MCF 10A (cell line): ENCODE data around the gene DNM1L. TPM values are rescaled to one million over a fixed set of nuclear protein-coding genes. Genes with fewer than 3 reads are reported as not detected.

Experiments
- BruUV-seq: library from RNA; stranded (reverse); fragments of 400-500 nt; replicated peaks from 2 replicates; lab custom pipeline; 2021; lab: Mats Ljungman, UMichigan
- CTCF ChIA-PET: fragments of 300-600 bp; sonication (Branson Sonifier 250); formaldehyde crosslinking; extraction: SDS; loops from one replicate; lab custom pipeline; 2021; ENCODE audit warnings: antibody characterized with exemption, inconsistent platforms; lab: Yijun Ruan, JAX
- POLR2A ChIA-PET: fragments of 300-600, 350-650 bp; sonication (Branson Sonifier 250); formaldehyde crosslinking; extraction: SDS; loops from one replicate; lab custom pipeline; 2020; ENCODE audit warnings: antibody characterized with exemption, inconsistent platforms; lab: Yijun Ruan, JAX
- DNase-seq: peaks from one replicate; pipeline ENCODE4 v3.0.0-alpha.2; 2018; ENCODE audit not compliant: unreplicated experiment
- H3K27ac Mint-ChIP-seq: one replicate; pipeline ENCODE4 v1.8.0; 2022; ENCODE audit warnings: mild to moderate bottlenecking, low read depth, mixed read lengths; ENCODE audit not compliant: unreplicated experiment
- H3K27me3 Mint-ChIP-seq: one replicate; pipeline ENCODE4 v1.8.0; 2022; ENCODE audit warnings: mixed read lengths; ENCODE audit not compliant: insufficient read depth, unreplicated experiment
- H3K36me3 Mint-ChIP-seq: one replicate; pipeline ENCODE4 v1.8.0; 2022; ENCODE audit warnings: mild to moderate bottlenecking, moderate library complexity, mixed read lengths; ENCODE audit not compliant: insufficient read depth, unreplicated experiment
- H3K4me1 Mint-ChIP-seq: one replicate; pipeline ENCODE4 v1.8.0; 2022; ENCODE audit warnings: mixed read lengths; ENCODE audit not compliant: insufficient read depth, unreplicated experiment
- H3K4me3 Mint-ChIP-seq: one replicate; pipeline ENCODE4 v1.8.0; 2022; ENCODE audit warnings: mild to moderate bottlenecking, moderate library complexity, mixed read lengths; ENCODE audit not compliant: unreplicated experiment
- H3K9me3 Mint-ChIP-seq: one replicate; pipeline ENCODE4 v1.8.0; 2022; ENCODE audit warnings: mixed read lengths; ENCODE audit not compliant: unreplicated experiment
- intact Hi-C: fragments of 100-400 bp; cut with micrococcal nuclease; formaldehyde crosslinking; loops from 2 replicates; pipeline ENCODE4 v1.14.1; 2022
- total RNA-seq: library from RNA; stranded (reverse); gene quantifications from 2 replicates; pipeline ENCODE4 v1.2.3, GENCODE V29; 2022
- TF ChIP-seq, protein P1 (sequence below): fragments of 200-600 bp; IDR thresholded peaks from one replicate; pipeline ENCODE4 v1.8.0; 2022; ENCODE audit warnings: antibody characterized with exemption, mild to moderate bottlenecking; ENCODE audit not compliant: unreplicated experiment

DNM1L gene
- total RNA-seq, 1 experiment from 2014 or later, result 86.9 TPM

DNA sequence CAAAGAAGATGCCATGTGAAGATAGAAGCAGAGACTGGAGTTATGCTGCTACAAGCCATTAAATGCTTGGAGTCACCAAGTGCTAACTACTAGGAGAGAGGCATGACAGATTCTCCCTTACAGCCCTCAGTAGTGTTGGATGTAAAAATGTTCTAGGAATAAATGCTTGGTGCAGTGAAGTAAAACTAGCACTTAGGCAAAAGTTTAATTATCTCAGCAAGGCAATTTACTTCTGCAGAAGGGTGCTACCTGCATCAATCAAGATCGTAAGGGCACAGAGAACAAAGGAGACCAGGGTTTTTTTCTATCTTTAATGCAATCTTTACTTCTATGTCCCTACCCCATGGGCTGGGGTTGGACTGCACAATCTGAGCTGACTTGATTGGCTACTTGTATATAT is 9.5 kb upstream of the DNM1L start:
- POLR2A ChIA-PET, result no interaction called here
- Mint-ChIP-seq H3K9me3 (no peaks in the 10 kb centered on the region), H3K27me3 (no peaks in the 10 kb centered on the region), H3K36me3 (no peaks in the 10 kb centered on the region), H3K4me3 (no peak overlapping the region), H3K4me1 (no peaks in the 10 kb centered on the region), H3K27ac (no peak overlapping the region)
- CTCF ChIA-PET, result interaction anchor here (0.6 to 5.7 kb wide), 5 partner anchors 9 to 839 kb away, joined by 3 to 97 read pairs (median 4); no protein-coding TSS in a partner anchor
- DNase-seq, result no peak
- TF ChIP-seq, protein P1, sequence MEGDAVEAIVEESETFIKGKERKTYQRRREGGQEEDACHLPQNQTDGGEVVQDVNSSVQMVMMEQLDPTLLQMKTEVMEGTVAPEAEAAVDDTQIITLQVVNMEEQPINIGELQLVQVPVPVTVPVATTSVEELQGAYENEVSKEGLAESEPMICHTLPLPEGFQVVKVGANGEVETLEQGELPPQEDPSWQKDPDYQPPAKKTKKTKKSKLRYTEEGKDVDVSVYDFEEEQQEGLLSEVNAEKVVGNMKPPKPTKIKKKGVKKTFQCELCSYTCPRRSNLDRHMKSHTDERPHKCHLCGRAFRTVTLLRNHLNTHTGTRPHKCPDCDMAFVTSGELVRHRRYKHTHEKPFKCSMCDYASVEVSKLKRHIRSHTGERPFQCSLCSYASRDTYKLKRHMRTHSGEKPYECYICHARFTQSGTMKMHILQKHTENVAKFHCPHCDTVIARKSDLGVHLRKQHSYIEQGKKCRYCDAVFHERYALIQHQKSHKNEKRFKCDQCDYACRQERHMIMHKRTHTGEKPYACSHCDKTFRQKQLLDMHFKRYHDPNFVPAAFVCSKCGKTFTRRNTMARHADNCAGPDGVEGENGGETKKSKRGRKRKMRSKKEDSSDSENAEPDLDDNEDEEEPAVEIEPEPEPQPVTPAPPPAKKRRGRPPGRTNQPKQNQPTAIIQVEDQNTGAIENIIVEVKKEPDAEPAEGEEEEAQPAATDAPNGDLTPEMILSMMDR, result no peak
- intact Hi-C loops, result no loop called here
- BruUV-seq, result no TSS peak

DNA sequence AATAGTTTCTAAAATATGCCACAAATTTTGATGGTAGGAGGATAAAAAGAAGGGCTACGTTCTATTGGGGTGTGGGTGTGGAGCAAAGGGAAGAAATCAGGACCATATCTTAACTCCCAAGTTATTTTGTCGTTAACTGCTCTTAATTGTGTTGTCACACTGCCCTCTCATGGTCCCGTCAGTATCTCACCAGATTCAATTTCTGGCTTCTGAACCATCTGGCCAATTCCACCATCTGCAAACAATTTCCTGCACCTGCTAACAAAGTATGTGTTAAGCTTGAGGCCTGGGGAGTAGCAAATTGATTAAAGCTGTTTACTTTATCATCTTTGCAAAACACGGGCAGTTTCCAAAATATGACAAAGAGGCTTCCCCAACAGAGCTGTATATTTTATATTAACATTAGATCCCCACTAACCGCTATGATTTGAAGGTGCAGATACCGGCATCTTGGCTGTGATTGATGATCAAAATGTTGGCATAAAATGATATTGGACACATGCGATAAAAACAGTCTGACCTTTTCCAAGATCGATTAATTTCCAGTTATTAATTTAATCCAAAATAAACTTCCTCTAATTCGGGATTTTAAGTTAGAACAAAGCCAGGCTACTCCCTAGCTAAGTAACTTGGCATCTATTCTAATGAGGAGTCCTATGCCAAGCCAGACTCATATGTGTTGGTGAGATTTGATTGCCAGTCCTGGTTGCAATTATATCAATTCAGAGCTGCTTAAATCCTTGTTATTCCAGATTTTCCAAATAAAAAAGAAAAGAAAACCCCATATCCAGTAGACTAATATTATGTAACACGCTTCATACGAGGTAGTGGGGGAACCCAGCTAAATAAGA is 6.9 kb upstream of the DNM1L start:
- H3K4me3 Mint-ChIP-seq, result no peak overlapping the region
- ChIA-PET CTCF (interaction anchor here (0.5 to 5.7 kb wide), 45 partner anchors 9 to 1019 kb away, joined by 3 to 97 read pairs (median 4); partner anchors contain the start of genes RESF1 and YARS2), POLR2A (interaction anchor here (1.0 to 1.2 kb wide), 2 partner anchors 73 to 272 kb away, joined by 3 to 4 read pairs; no protein-coding TSS in a partner anchor)
- DNase-seq, result peak; percentile 70
- no peak overlapping the region for H3K27ac Mint-ChIP-seq
- intact Hi-C loops, result loop anchor here (1.0 kb wide), 2 partner anchors 217 to 307 kb away; no protein-coding TSS in a partner anchor
- H3K27me3 Mint-ChIP-seq, result no peaks in the 10 kb centered on the region
- H3K9me3 Mint-ChIP-seq, result no peaks in the 10 kb centered on the region
- H3K4me1 Mint-ChIP-seq, result no peaks in the 10 kb centered on the region
- BruUV-seq, result no TSS peak
- H3K36me3 Mint-ChIP-seq, result no peaks in the 10 kb centered on the region
- TF ChIP-seq, protein P1, result peak; percentile 62

DNA sequence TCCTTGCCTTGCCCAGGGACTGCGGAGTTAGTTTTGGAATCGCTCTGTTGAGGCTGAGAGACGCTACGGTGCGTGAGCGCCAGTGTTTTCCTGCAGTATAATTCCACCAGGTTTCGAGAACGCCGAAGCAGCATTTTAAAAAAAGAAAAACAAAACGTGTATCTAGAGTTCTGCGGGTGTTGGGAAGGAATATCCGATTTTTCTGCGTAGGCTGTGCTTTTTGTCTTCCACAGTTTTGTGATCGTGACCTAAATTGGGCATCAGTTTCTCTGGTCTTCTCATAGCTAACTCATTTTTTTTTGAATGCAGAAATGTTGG is 778 bp downstream of the DNM1L start:
- peak overlapping the region; percentile 92 for H3K4me3 Mint-ChIP-seq
- DNase-seq, result no peak
- TF ChIP-seq, protein P1, result no peak
- CTCF ChIA-PET, result no interaction called here
- H3K4me1 Mint-ChIP-seq, result peaks cover 9% of the 10 kb centered on the region
- peaks cover 8% of the 10 kb centered on the region for H3K36me3 Mint-ChIP-seq
- no TSS peak for BruUV-seq
- no peaks in the 10 kb centered on the region for H3K27me3 Mint-ChIP-seq
- POLR2A ChIA-PET, result interaction anchor here (0.6 to 4.2 kb wide), 8 partner anchors 10 to 294 kb away, joined by 3 to 28 read pairs (median 5); partner anchors contain the start of genes FGD4 and YARS2
- intact Hi-C loops, result loop anchor here (10.0 kb wide), 1 partner anchor 215 kb away; the partner anchor contains the start of gene PKP2
- H3K9me3 Mint-ChIP-seq, result no peaks in the 10 kb centered on the region
- peak overlapping the region; percentile 91 for H3K27ac Mint-ChIP-seq

DNA sequence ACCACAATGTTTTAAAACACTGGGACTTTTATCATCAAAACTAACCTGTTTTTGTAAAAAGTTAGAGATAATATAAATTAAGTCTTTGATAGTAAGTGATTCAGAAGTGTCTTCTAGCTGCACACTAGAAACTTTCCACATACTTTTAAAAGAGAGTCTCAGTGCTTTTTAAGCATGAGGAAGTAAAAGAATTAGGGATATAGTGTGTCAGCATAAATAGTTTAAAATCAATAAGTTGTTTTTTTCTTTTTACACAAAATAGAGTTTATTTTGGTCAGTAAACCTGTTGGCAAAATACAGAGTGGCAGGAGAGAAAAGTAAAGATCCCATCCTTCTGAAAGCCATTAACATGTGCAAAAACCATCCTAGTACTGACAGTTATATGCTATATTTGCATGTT is 1.7 kb downstream of the DNM1L start:
- BruUV-seq, result no TSS peak
- no peak for DNase-seq
- TF ChIP-seq, protein P1, result no peak
- intact Hi-C loops, result loop anchor here (10.0 kb wide), 1 partner anchor 214 kb away; the partner anchor contains the start of gene PKP2
- H3K27me3 Mint-ChIP-seq, result no peaks in the 10 kb centered on the region
- H3K27ac Mint-ChIP-seq, result peak overlapping the region; percentile 91
- H3K9me3 Mint-ChIP-seq, result no peaks in the 10 kb centered on the region
- H3K4me3 Mint-ChIP-seq, result peak overlapping the region; percentile 92
- peaks cover 15% of the 10 kb centered on the region for H3K36me3 Mint-ChIP-seq
- ChIA-PET CTCF (interaction anchor here (0.7 to 2.0 kb wide), 3 partner anchors 9 to 247 kb away, joined by 3 to 8 read pairs (median 4); no protein-coding TSS in a partner anchor), POLR2A (interaction anchor here (0.7 to 4.2 kb wide), 5 partner anchors 9 to 746 kb away, joined by 3 to 28 read pairs (median 6); partner anchors contain the start of gene FGD4)
- peaks cover 9% of the 10 kb centered on the region for H3K4me1 Mint-ChIP-seq
